GM21390 (cell line): ENCODE measurements around the gene COMTD1.
A peak's percentile ranks its signal among the peaks of the same experiment; 100 is the strongest.
"Not testable (repeated sequence)": the region's sequence is repeated elsewhere in the genome, so short reads cannot be mapped to it uniquely, and the experiment has no call there.

Source experiments
- ATAC-seq: cut with Tn5 transposase; IDR thresholded peaks from one replicate; pipeline ENCODE4 v1.9.1; 2021; ENCODE audit not compliant: unreplicated experiment

COMTD1 gene

DNA sequence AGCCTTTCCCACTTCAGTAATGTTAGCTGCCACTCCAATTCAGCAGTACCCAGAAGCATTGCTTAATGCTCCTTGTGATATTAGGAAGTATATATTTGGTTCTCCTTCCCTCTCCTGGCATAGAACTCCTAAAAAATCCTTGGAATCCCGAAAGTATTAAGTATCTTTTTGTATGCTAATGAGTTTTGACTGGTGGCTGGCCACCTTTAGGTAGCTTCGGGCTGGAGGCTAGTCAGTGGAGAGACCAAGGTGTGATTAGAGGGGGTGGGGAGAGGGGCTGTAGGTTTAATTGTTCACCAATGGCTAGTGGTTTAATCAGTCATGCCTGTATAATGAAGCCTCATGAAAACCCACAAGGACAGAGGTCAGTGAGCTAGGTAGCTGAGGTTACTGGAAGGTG is 12.2 kb downstream of the COMTD1 start:
- no peak for ATAC-seq

GRCh38 chr10:75221492-75221891 is 14.3 kb downstream of the COMTD1 start:
- not testable (repeated sequence) for ATAC-seq

GRCh38 chr10:75220274-75220673 is 15.5 kb downstream of the COMTD1 start:
- ATAC-seq: no peak

DNA sequence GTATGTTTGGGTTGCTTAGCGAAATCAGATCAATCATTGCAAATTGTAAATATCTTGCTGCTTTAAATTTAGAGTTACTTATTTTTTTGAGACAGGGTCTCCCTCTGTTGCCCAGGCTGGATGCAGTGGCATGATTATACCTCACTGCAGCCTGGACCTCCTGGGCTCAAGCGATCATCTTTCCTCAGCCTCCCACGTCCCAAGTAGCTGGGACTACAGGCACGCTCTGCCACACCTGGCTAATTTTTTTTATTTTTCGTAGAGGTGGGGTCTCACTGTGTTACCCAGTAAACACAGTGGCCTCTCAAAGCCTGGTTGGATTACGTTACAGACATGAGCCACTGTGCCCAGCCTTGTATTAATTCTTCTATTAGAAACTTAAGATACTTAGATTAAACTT is 23.4 kb downstream of the COMTD1 start:
- no peak for ATAC-seq

- ATAC-seq: peak; percentile 16
Observed at GRCh38 chr10:75211007-75211691, 24.6 kb downstream of the COMTD1 start.

- ATAC-seq: peak; percentile 87
Observed at GRCh38 chr10:75210282-75211006, 25.3 kb downstream of the COMTD1 start, which contains the start of gene VDAC2. VDAC2 (plus strand) TSS chr10:75210796; CDS start chr10:75211159, 363 bp downstream.

GRCh38 chr10:75209921-75210281 is 25.9 kb downstream of the COMTD1 start:
- ATAC-seq: peak; percentile 68

DNA sequence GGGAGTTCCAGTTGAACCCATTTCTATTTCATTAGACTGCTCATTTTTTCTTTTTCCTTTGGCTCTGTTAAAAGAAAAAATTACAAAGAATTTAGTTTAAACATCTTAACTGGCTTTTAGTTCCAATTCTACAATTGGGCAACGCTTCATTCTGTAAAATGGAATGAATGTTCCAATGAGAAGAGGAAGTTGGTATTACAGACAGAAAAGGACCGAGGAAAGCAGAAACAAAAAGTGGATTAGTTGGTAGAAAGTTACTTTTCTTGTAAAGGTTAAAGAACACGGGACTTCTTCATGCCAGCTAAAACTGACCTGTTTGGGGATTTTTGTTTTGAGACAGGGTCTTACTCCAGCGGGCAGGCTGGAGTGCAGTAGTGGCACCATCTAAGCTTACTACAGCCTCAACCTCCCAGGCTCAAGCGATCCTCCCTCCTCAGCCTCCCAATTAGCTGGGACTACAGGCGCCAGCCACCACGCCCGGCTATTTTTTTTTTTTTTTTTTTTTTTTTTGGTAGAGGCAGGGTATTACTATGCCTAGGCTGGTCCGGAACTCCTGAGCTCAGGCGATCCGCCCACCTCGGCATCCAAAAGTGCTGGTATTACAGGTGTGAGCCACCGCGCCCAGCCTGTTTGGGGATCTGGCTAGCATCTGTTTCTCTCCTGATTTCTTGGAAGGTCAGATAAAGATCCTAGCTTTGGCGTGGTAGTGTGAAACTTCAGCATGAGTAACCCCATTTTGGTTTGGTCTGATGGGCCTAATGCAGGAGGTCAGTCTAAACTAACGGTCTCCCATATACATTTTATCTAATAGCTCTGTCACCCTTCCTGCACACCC is 26.5 kb downstream of the COMTD1 start:
- no peak for ATAC-seq

DNA sequence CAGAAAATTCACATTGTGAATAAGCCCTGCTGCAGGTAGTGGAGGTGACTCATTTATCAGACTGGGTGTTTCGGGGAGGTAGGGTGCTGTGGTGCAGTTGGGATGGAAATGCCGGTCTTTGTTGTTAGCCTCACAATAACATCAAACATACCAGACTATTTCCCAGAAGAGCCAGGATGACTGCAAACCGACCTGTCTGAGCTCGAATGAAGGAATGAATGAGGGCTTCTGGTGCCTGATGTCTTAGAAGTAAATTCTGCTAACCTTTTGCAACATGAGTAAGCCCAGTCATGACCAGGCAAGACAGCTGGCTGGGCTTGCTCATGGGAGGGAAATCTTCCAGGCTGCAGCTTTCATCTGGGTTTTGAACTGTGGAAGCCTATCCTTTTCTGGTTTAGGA is 27.6 kb downstream of the COMTD1 start:
- ATAC-seq: no peak

DNA sequence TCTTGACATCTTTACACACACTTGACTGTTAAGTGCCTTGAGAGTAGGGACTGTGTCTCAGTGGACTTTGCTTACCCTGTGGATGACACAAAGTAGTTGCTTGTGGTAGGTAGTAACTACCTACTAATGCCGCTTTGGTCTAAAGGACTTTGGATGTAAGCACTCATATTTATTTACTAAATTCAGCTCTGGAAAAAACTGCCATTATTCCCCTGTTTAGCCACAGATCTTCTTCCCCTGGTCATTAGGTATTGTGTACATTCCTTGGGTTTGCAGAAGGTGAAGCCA is 28.0 kb downstream of the COMTD1 start:
- ATAC-seq: no peak

DNA sequence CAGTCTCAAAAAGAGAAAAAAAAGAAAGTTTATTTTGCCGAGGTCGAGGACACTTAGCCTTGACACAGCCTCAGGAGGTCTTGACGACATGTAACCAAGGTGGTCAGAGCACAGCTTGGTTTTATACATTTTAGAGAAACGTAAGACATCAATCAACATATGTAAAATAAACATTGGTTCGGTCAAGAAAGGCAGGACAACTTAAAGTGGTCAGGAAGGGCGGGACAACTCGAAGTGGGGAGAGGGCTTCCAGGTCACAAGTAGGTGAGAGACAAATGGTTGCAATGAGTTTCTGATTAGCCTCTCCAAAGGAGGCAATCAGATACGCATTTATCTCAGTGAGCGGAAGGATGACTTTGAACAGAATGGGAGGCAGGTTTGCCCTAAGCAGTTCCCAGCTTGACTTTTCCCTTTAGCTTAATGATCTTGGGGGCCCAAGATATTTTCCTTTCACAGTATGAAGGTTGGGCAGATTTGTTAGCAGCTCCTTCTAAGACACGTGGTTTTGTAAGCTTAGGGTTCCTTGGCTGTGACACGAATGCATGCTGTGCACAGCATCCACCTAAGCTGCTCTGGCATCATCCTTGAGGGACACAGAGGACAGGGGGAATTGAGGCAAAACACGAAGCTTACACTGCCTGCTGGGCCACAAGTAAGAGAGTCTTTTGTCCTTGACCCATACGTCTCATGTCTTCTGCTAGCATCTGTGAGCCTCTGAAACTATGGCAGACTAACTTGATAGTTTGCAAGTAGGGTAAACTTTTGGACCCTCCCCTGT is 28.5 kb downstream of the COMTD1 start:
- no peak for ATAC-seq

- not testable (repeated sequence) for ATAC-seq
Observed at GRCh38 chr10:75206638-75207037, 29.1 kb downstream of the COMTD1 start.

DNA sequence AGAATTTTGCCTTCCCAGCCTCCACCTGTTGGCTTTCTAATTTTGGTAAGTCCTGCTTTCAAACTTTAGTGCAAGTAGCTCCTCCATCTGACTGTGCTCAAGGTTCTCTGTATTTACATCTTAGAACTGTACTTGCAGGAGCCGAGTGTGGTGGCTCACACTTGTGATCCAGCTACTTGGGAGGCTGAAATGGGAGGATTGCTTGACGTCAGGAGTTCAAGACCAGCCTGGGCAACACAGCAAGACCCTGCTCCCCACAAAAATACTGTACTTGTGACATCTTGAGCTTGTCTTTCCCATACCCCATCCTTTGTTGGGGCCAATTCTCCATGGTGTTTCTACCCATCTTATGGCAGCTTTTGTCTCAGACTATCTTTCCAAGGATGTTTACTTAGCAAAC is 29.8 kb downstream of the COMTD1 start:
- no peak for ATAC-seq

DNA sequence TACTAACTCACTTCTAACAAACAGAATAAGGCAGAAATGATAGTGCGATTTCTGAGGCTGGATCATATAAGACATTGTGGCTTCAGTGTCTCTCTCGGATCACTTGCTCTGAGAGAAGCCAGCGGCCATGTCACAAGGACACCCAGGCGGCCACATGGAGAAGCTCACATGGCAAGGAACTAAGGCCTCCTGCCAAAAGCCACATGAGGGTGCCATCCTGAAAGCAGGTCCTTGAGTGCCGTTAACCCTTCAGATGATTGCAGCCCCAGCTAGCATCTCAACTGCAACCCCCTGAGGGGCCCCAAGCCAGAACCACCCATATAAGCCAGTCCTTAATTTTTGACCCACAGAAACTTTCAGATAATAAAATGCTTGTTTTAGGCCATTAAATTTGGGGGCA is 32.0 kb downstream of the COMTD1 start:
- no peak for ATAC-seq

DNA sequence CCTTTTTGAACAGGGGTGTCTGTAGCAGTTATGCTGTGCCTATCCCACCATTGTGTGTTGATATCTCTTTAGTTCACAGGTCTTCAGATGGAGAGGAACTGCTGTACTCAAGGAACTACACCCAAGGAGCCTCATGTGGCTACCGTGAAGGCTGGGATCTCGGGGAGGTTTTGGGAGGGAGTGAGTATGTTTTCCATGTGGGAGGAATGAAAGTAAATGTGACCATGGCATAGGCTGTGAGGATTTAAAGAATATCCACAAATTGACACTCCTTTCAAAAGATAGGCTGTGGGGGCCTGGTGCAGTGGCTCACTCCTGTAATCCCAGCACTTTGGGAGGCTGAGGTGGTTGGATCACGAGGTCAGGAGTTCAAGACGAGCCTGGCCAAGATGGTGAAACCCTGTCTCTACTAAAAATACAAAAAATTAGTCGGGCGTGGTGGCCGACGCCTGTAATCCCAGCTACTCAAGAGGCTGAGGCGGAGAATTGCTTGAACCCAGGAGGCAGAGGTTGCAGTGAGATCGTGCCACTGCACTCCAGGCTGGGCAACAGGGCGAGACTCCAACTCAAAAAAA is 32.6 kb downstream of the COMTD1 start:
- ATAC-seq: not testable (repeated sequence)

DNA sequence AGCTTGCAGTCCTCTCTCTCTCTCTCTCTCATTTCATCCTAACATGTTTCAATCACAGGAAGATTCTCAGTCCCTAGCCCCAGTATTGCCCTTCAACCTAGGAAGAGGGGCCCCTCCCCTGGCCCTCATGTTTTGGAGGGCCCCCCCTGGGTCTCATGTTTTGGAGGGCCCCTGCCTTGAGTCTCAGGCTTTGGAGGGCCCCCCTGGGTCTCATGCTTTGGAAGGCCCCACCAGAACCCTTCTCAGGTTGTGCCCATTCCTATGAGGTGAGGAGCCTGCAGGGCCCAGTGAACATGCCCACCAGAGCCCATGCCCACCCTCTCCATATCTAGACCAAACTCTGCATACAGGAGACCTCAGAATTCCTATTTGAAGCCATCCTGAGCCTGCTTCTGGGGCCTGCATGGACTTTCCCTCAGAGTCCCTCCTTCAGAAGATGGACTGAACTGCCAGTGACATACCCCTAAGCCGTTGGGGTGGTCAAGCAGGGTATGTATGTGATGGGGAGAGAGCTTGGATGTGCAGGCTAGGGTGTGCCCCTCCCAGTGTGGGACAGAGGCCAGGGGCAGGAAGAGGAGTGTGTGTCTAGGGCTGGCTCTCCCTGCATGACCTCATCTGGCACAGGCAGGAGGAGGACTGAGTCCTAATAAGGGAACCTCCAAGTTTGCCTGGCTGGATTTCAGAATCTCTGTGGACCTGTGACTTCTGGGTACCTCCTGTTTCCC is 33.3 kb downstream of the COMTD1 start:
- no peak for ATAC-seq

DNA sequence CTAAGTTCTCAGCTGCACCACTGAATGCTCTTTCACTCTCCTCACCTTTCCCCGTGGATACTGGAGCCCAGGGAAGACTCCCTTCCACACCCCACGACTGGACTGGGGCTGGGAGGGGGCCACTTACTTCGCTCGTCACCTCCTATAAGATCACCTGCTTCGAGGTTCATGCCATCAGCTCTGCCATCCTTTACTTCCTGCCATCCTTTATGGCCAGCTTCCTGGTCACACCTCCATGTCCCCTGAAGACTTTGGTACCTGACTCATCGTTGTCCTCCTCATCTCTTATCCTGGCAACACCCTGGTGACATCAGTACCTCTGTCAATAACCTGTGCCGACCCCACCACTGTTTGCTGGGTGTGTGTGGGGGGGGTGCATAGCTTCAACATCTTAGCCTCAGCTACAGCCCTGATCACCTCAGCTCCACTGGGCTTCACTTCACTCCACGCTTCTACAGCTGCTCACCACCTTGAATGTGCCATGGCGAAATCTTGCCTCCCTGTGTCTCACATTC is 33.9 kb downstream of the COMTD1 start:
- no peak for ATAC-seq

DNA sequence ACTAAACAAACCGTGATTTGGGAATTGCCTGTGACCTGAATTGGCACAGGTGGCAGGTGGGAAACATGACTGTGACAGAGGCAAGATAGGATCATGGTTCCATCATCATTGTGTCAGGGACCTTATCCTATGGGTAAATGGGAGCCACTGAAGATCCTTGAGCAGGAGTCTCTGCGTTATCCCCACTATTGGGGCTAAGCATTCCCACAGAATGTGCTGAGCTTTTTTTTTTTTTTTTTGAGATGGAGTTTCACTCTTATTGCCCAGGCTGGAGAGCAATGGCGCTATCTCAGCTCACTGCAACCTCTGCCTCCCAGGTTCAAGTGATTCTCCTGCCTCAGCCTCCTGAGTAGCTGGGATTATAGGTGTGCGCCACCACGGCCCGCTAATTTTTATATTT is 35.8 kb downstream of the COMTD1 start:
- not testable (repeated sequence) for ATAC-seq

GRCh38 chr10:75197906-75198305 is 37.9 kb downstream of the COMTD1 start:
- no peak for ATAC-seq

DNA sequence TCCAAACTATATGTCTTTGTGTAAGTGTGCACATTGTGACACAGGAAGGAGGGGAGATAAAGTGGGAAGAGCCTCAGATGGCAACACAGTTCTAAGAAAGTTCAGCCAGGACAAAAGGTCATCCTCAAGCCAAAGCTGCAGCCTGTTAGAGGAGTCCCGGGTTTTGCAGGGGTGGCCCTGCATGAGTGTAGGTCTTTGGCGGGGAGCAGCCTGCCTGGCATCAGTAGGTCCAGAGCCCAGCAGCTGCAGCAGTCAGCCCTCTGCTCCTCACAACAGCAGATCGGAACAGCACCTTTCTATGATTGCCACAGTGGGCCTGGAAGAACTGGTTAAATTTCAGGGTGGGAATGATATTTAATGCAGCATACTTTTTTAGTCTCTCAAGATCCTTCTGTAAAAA is 38.7 kb downstream of the COMTD1 start:
- ATAC-seq: no peak
